IMR-90 (cell line): ENCODE measurements around the gene DDX59. TPM values are rescaled to one million over a fixed set of nuclear protein-coding genes. Genes with fewer than 3 reads are reported as not detected.

ENCODE experiments used
- ATAC-seq: fragments of 200-7000 bp; cut with Tn5 transposase; 2 replicates; pipeline ENCODE4 v1.9.1; 2020; ENCODE audit warnings: low read depth, mild to moderate bottlenecking, moderate library complexity
- BruUV-seq: library from RNA; stranded (reverse); fragments of 400-500 nt; replicated peaks from 2 replicates; lab custom pipeline; 2021; lab: Mats Ljungman, UMichigan
- CTCF ChIA-PET: fragments of 300-600 bp; formaldehyde crosslinking; extraction: SDS; loops from one replicate; lab custom pipeline; 2021; ENCODE audit warnings: antibody characterized with exemption; lab: Yijun Ruan, JAX
- POLR2A ChIA-PET: fragments of 300-600 bp; sonication (Branson Sonifier 250); formaldehyde crosslinking; loops from one replicate; lab custom pipeline; 2022; ENCODE audit warnings: antibody characterized with exemption; ENCODE audit not compliant: unreplicated experiment; lab: Charles Lee
- DNase-seq: peaks from one replicate; pipeline ENCODE4 v3.0.0; 2013
- H2AFZ ChIP-seq: replicated peaks from 2 replicates; pipeline ENCODE3; 2013; ENCODE audit warnings: low read length, mild to moderate bottlenecking; ENCODE audit not compliant: poor library complexity
- H2AK5ac ChIP-seq: 2 replicates; pipeline ENCODE4 v1.6.1; 2013; ENCODE audit warnings: low read depth, low read length, inconsistent platforms
- H2AK9ac ChIP-seq: replicated peaks from 2 replicates; pipeline ENCODE3; 2013; ENCODE audit warnings: mild to moderate bottlenecking, low read depth, low read length, moderate library complexity; ENCODE audit not compliant: poor library complexity
- H2BK120ac ChIP-seq: 2 replicates; pipeline ENCODE4 v1.6.1; 2013; ENCODE audit warnings: low read depth, low read length, inconsistent platforms
- H2BK15ac ChIP-seq: 3 replicates; pipeline ENCODE4 v1.6.1; 2013; ENCODE audit warnings: low read depth, low read length, inconsistent platforms
- H2BK20ac ChIP-seq: 2 replicates; pipeline ENCODE4 v1.6.1; 2013; ENCODE audit warnings: low read depth, mild to moderate bottlenecking, inconsistent platforms, low read length, moderate library complexity
- H2BK5ac ChIP-seq: 2 replicates; pipeline ENCODE4 v1.6.1; 2013; ENCODE audit warnings: mild to moderate bottlenecking, low read depth, low read length, inconsistent platforms; ENCODE audit not compliant: poor library complexity, severe bottlenecking
- H3K14ac ChIP-seq: replicated peaks from 2 replicates; pipeline ENCODE4 v1.6.1; 2013; ENCODE audit warnings: low read depth, low read length, inconsistent platforms
- H3K18ac ChIP-seq: 2 replicates; pipeline ENCODE4 v1.6.1; 2013; ENCODE audit warnings: low read depth, low read length, control low read depth
- H3K23ac ChIP-seq: 2 replicates; pipeline ENCODE4 v1.6.1; 2013; ENCODE audit warnings: low read depth, low read length, inconsistent platforms
- H3K27ac ChIP-seq: 2 replicates; pipeline ENCODE4 v1.5.1; 2013; ENCODE audit warnings: mild to moderate bottlenecking, control low read depth, low read length; ENCODE audit not compliant: insufficient read depth
- H3K27me3 ChIP-seq: 2 replicates; pipeline ENCODE4 v1.6.1; 2013; ENCODE audit warnings: low read length; ENCODE audit not compliant: control insufficient read depth, insufficient read depth
- H3K36me3 ChIP-seq: 2 replicates; pipeline ENCODE4 v1.6.1; 2013; ENCODE audit warnings: low read length, mixed read lengths; ENCODE audit not compliant: control insufficient read depth, insufficient read depth
- H3K4ac ChIP-seq: 2 replicates; pipeline ENCODE4 v1.6.1; 2013; ENCODE audit warnings: low read depth, low read length, inconsistent platforms
- H3K4me1 ChIP-seq: 2 replicates; pipeline ENCODE4 v1.6.1; 2013; ENCODE audit warnings: low read length, mixed read lengths; ENCODE audit not compliant: control insufficient read depth, insufficient read depth
- H3K4me2 ChIP-seq: 2 replicates; pipeline ENCODE4 v1.6.1; 2013; ENCODE audit warnings: low read depth, mild to moderate bottlenecking, control low read depth, low read length, moderate library complexity
- H3K4me3 ChIP-seq: 2 replicates; pipeline ENCODE4 v1.5.1; 2013; ENCODE audit warnings: low read depth, mild to moderate bottlenecking, control low read depth, low read length, moderate library complexity; ENCODE audit not compliant: insufficient read depth
- H3K56ac ChIP-seq: 2 replicates; pipeline ENCODE4 v1.6.1; 2013; ENCODE audit warnings: low read length, inconsistent platforms; ENCODE audit not compliant: insufficient read depth; ENCODE audit errors: extremely low read depth
- H3K79me1 ChIP-seq, 2 experiments: 2 replicates each; pipeline ENCODE4 v1.6.1; 2013; ENCODE audit warnings: low read length in 2 of 2, inconsistent platforms in 1 of 2, low read depth in 1 of 2
- H3K9ac ChIP-seq: 2 replicates; pipeline ENCODE4 v1.6.1; 2013; ENCODE audit warnings: low read depth, low read length, control low read depth
- H3K9me1 ChIP-seq: 2 replicates; pipeline ENCODE4 v1.6.1; 2013; ENCODE audit warnings: low read length, inconsistent platforms; ENCODE audit not compliant: insufficient read depth
- H3K9me3 ChIP-seq: 2 replicates; pipeline ENCODE4 v1.6.1; 2013; ENCODE audit warnings: low read length; ENCODE audit not compliant: control insufficient read depth, insufficient read depth
- H4K20me1 ChIP-seq: 2 replicates; pipeline ENCODE4 v1.6.1; 2013; ENCODE audit warnings: low read length, inconsistent platforms; ENCODE audit not compliant: insufficient read depth
- H4K5ac ChIP-seq: 2 replicates; pipeline ENCODE4 v1.6.1; 2013; ENCODE audit warnings: mild to moderate bottlenecking, low read depth, low read length, control low read depth
- H4K8ac ChIP-seq, 2 experiments: 2 replicates each; pipeline ENCODE4 v1.6.1; 2013; ENCODE audit warnings: low read depth in 2 of 2, low read length in 2 of 2, control low read depth in 1 of 2, inconsistent platforms in 1 of 2
- H4K91ac ChIP-seq: 2 replicates; pipeline ENCODE4 v1.6.1; 2013; ENCODE audit warnings: low read depth, low read length, inconsistent platforms; ENCODE audit not compliant: insufficient read depth
- BHLHE40 ChIP-seq: fragments of 150-350 bp; IDR thresholded peaks from 2 replicates; pipeline ENCODE4 v1.6.1; 2016; ENCODE audit warnings: mild to moderate bottlenecking, low read depth, low read length
- CEBPB ChIP-seq: IDR thresholded peaks from 2 replicates; pipeline ENCODE4 v1.6.1; 2012; ENCODE audit warnings: low read depth, low read length, improper control_type of control experiment
- CHD1 ChIP-seq: IDR thresholded peaks from 2 replicates; pipeline ENCODE4 v1.6.1; 2012; ENCODE audit warnings: low read depth, low read length, improper control_type of control experiment
- CTCF ChIP-seq: conservative IDR thresholded peaks from 2 replicates; pipeline ENCODE4 v1.5.1; 2012; ENCODE audit warnings: mild to moderate bottlenecking, low read depth, low read length, improper control_type of control experiment
- ELK1 ChIP-seq: fragments of 150-350 bp; IDR thresholded peaks from 2 replicates; pipeline ENCODE4 v1.6.1; 2016; ENCODE audit warnings: low read depth, mild to moderate bottlenecking, low read length, moderate library complexity, borderline replicate concordance
- FOS ChIP-seq: fragments of 150-350 bp; IDR thresholded peaks from 2 replicates; pipeline ENCODE4 v1.6.1; 2016; ENCODE audit warnings: low read depth, low read length
- MAFK ChIP-seq: IDR thresholded peaks from 2 replicates; pipeline ENCODE4 v1.6.1; 2012; ENCODE audit warnings: low read depth, low read length, improper control_type of control experiment
- MAZ ChIP-seq: IDR thresholded peaks from 2 replicates; pipeline ENCODE4 v1.6.1; 2012; ENCODE audit warnings: low read depth, mild to moderate bottlenecking, low read length, improper control_type of control experiment, moderate library complexity, borderline replicate concordance
- MXI1 ChIP-seq: IDR thresholded peaks from 2 replicates; pipeline ENCODE4 v1.6.1; 2012; ENCODE audit warnings: low read depth, mild to moderate bottlenecking, low read length, moderate library complexity, borderline replicate concordance
- NFE2L2 ChIP-seq: fragments of 150-350 bp; IDR thresholded peaks from 2 replicates; pipeline ENCODE4 v1.6.1; 2016; ENCODE audit warnings: low read depth, mild to moderate bottlenecking, low read length
- POLR2A ChIP-seq: IDR thresholded peaks from 2 replicates; pipeline ENCODE4 v1.6.1; 2012; ENCODE audit warnings: mild to moderate bottlenecking, low read depth, low read length
- RAD21 ChIP-seq: IDR thresholded peaks from 2 replicates; pipeline ENCODE4 v1.6.1; 2012; ENCODE audit warnings: low read length, improper control_type of control experiment
- RCOR1 ChIP-seq: IDR thresholded peaks from 2 replicates; pipeline ENCODE4 v1.6.1; 2012; ENCODE audit warnings: mild to moderate bottlenecking, low read length, improper control_type of control experiment; ENCODE audit not compliant: insufficient replicate concordance
- RFX5 ChIP-seq: IDR thresholded peaks from 2 replicates; pipeline ENCODE4 v1.8.0; 2012; ENCODE audit warnings: low read depth, mild to moderate bottlenecking, low read length, moderate library complexity
- SMC3 ChIP-seq: fragments of 150-350 bp; IDR thresholded peaks from 2 replicates; pipeline ENCODE4 v1.6.1; 2016; ENCODE audit warnings: low read depth, mild to moderate bottlenecking, antibody characterized with exemption, low read length, moderate library complexity
- USF2 ChIP-seq: fragments of 150-350 bp; IDR thresholded peaks from 2 replicates; pipeline ENCODE4 v1.6.1; 2017; ENCODE audit warnings: mild to moderate bottlenecking, antibody characterized with exemption, low read length, low read depth
- WGBS, 2 experiments: methylation state at CpG; one replicate each; pipeline versions ENCODE4 v1.1.5 to v1.1.7; 2013; ENCODE audit warnings: missing lambda C conversion rate in 2 of 2; ENCODE audit not compliant: insufficient read length in 1 of 2; ENCODE audit errors: extremely low coverage in 2 of 2; 5-methylcytosine and 5-hydroxymethylcytosine counted together
- dilution Hi-C: fragments of 300-500 bp; cut with HindIII; formaldehyde crosslinking; loops from one replicate; pipeline ENCODE4 v1.14.3; 2018; ENCODE audit warnings: low sequenced_read_pairs; ENCODE audit not compliant: unreplicated experiment
- in situ Hi-C: fragments of 300-500 bp; cut with MboI; formaldehyde crosslinking; loops from 3 replicates; pipeline ENCODE4 v1.14.3; 2019; ENCODE audit warnings: low sequenced_read_pairs, inconsistent platforms, mixed read lengths
- intact Hi-C: fragments of 100-400 bp; cut with micrococcal nuclease; formaldehyde crosslinking; loops from 2 replicates; pipeline ENCODE4 v1.10.0; 2022
- polyA plus RNA-seq, 3 experiments: library from polyadenylated mRNA; depleted of rRNA; stranded (reverse); fragments of >200 nt; gene quantifications; 2 replicates each; pipeline ENCODE4 v1.2.3, GENCODE V29; 2012; ENCODE audit warnings: low replicate concordance in 1 of 3
- total RNA-seq: library from RNA; depleted of rRNA; stranded (reverse); fragments of >200 nt; gene quantifications from 2 replicates; pipeline ENCODE4 v1.2.3, GENCODE V29; 2012

Gene DDX59
- total and polyA plus RNA-seq, 2 of the 4 experiments (the other 2 are of a cell fraction): 8.6 to 9.1 TPM

GRCh38 chr1:200666309-200666708, 3.4 kb downstream of the DDX59 start:
- Histone ChIP-seq H2BK15ac (no peak overlapping the region), H3K4me3 (no peak overlapping the region), H2BK20ac (no peak overlapping the region), H3K9ac (no peak overlapping the region), H3K56ac (no peak overlapping the region), H4K8ac (no peak overlapping the region), H3K4me1 (peaks cover 3% of the 10 kb centered on the region; the same call in 1 of the 2 replicates), H3K27ac (no peak overlapping the region), H3K79me1 (peaks cover 18 to 43% of the 10 kb centered on the region in 2 experiments), H3K9me3 (no peaks in the 10 kb centered on the region), H4K91ac (no peak overlapping the region), H3K9me1 (no peaks in the 10 kb centered on the region), H4K5ac (no peak overlapping the region), H3K27me3 (no peaks in the 10 kb centered on the region), H2AFZ (no peak overlapping the region), H3K23ac (no peak overlapping the region), H2BK120ac (no peak overlapping the region), H2BK5ac (no peak overlapping the region), H3K14ac (no peak overlapping the region), H3K4ac (no peak overlapping the region), H3K4me2 (no peak overlapping the region), H2AK5ac (no peak overlapping the region), H3K18ac (no peak overlapping the region), H4K20me1 (no peaks in the 10 kb centered on the region), H2AK9ac (no peak overlapping the region), H3K36me3 (peaks cover 6% of the 10 kb centered on the region)
- CTCF ChIA-PET: no interaction called here
- POLR2A ChIA-PET: no interaction called here
- dilution Hi-C loops (no loop called here), intact Hi-C loops (no loop called here), in situ Hi-C loops (no loop called here)
- TF ChIP-seq FOS: no peak
- TF ChIP-seq CEBPB: no peak
- no peak for TF ChIP-seq MAFK
- TF ChIP-seq CHD1: no peak
- no peak for TF ChIP-seq USF2
- no peak for TF ChIP-seq CTCF
- TF ChIP-seq POLR2A: no peak
- no peak for TF ChIP-seq NFE2L2
- no peak for TF ChIP-seq RCOR1
- no peak for TF ChIP-seq BHLHE40
- TF ChIP-seq ELK1: no peak
- no peak for TF ChIP-seq RFX5
- TF ChIP-seq SMC3: no peak
- no peak for TF ChIP-seq MAZ
- TF ChIP-seq RAD21: no peak
- TF ChIP-seq MXI1: no peak
- 100% methylated on average over 2 of the region's 8 CpGs; no CpG with 5 or more reads in 1 of the 2 experiments for WGBS, 2 experiments
- no TSS peak for BruUV-seq
- ATAC-seq (no peak), DNase-seq (no peak)
